WTC11 (cell line): ENCODE results near the gene IL17RD. TPM values are rescaled to one million over a fixed set of nuclear protein-coding genes. Genes with fewer than 3 reads are reported as not detected.
A peak's percentile ranks its signal among the peaks of the same experiment; 100 is the strongest.

Experiments
- ATAC-seq: fragments of 200-7000 bp; cut with Tn5 transposase; 2 replicates; pipeline ENCODE4 v1.10.0; 2021; ENCODE audit warnings: mild to moderate bottlenecking, moderate library complexity
- CTCF ChIA-PET: fragments of 300-600 bp; sonication (Branson Sonifier 250); formaldehyde crosslinking; loops from one replicate; lab custom pipeline; 2021; ENCODE audit warnings: antibody characterized with exemption; lab: Charles Lee
- POLR2A ChIA-PET: fragments of 350-600 bp; sonication (Branson Sonifier 250); formaldehyde crosslinking; loops from one replicate; lab custom pipeline; 2021; ENCODE audit warnings: antibody characterized with exemption; lab: Charles Lee
- DNase-seq: peaks from one replicate; pipeline ENCODE4 v3.0.0; 2021; ENCODE audit warnings: low spot score
- H3K27ac Mint-ChIP-seq: 2 replicates; pipeline ENCODE4 v1.8.0; 2021; ENCODE audit warnings: mixed read lengths
- H3K27me3 Mint-ChIP-seq: 2 replicates; pipeline ENCODE4 v1.8.0; 2021; ENCODE audit warnings: low read depth, mild to moderate bottlenecking, moderate library complexity, mixed read lengths
- H3K36me3 Mint-ChIP-seq: 2 replicates; pipeline ENCODE4 v1.8.0; 2021; ENCODE audit warnings: mixed read lengths
- H3K4me1 Mint-ChIP-seq: 2 replicates; pipeline ENCODE4 v1.8.0; 2022; ENCODE audit warnings: mixed read lengths
- H3K4me3 Mint-ChIP-seq: 2 replicates; pipeline ENCODE4 v1.8.0; 2021; ENCODE audit warnings: mild to moderate bottlenecking, moderate library complexity, mixed read lengths
- H3K9me3 Mint-ChIP-seq: 2 replicates; pipeline ENCODE4 v1.8.0; 2021; ENCODE audit warnings: mixed read lengths
- ESRRA ChIP-seq: sonication (generic); formaldehyde crosslinking; IDR thresholded peaks from 2 replicates; pipeline ENCODE4 v1.8.1; 2022; ENCODE audit warnings: mild to moderate bottlenecking, missing genetic modification reagents, borderline replicate concordance
- ETV6 ChIP-seq: sonication (generic); formaldehyde crosslinking; IDR thresholded peaks from 2 replicates; pipeline ENCODE4 v1.8.1; 2022; ENCODE audit warnings: mild to moderate bottlenecking, missing genetic modification reagents
- FOXK1 ChIP-seq: sonication (generic); formaldehyde crosslinking; IDR thresholded peaks from 2 replicates; pipeline ENCODE4 v1.8.0; 2022; ENCODE audit warnings: mild to moderate bottlenecking, moderate library complexity, missing genetic modification reagents
- GTF2I ChIP-seq: fragments of 250-450 bp; sonication (Bioruptor Pico); conservative IDR thresholded peaks from 2 replicates; pipeline ENCODE4 v1.4.0; 2021; ENCODE audit warnings: mild to moderate bottlenecking
- NR1H2 ChIP-seq: sonication (generic); formaldehyde crosslinking; IDR thresholded peaks from 2 replicates; pipeline ENCODE4 v1.9.0; 2021; ENCODE audit warnings: mild to moderate bottlenecking, moderate library complexity, missing genetic modification reagents
- SOX15 ChIP-seq: fragments of 250-450 bp; sonication (Bioruptor Pico); IDR thresholded peaks from 2 replicates; pipeline ENCODE4 v1.9.0; 2021; ENCODE audit warnings: mild to moderate bottlenecking
- ZBTB21 ChIP-seq: sonication (generic); formaldehyde crosslinking; IDR thresholded peaks from 2 replicates; pipeline ENCODE4 v1.8.1; 2023; ENCODE audit warnings: mild to moderate bottlenecking, missing genetic modification reagents, borderline replicate concordance
- total RNA-seq: library from RNA; stranded (reverse); gene quantifications from 3 replicates; pipeline ENCODE4 v1.2.3, GENCODE V29; 2021
- TF ChIP-seq, protein P1 (sequence below): sonication (generic); formaldehyde crosslinking; IDR thresholded peaks from 2 replicates; pipeline ENCODE4 v1.8.1; 2023; ENCODE audit warnings: mild to moderate bottlenecking, moderate library complexity, missing genetic modification reagents
- TF ChIP-seq, protein P2 (sequence below): fragments of 250-450 bp; sonication (Bioruptor Pico); IDR thresholded peaks from 2 replicates; pipeline ENCODE4 v1.8.0; 2021; ENCODE audit warnings: mild to moderate bottlenecking
- TF ChIP-seq, protein P3 (sequence below): sonication (generic); formaldehyde crosslinking; IDR thresholded peaks from 2 replicates; pipeline ENCODE4 v1.8.0; 2023; ENCODE audit warnings: missing genetic modification reagents
- TF ChIP-seq, protein P4 (sequence below): fragments of 250-450 bp; sonication (Bioruptor Pico); IDR thresholded peaks from 2 replicates; pipeline ENCODE4 v1.9.0; 2021; ENCODE audit warnings: mild to moderate bottlenecking
- TF ChIP-seq, protein P5 (sequence below): fragments of 250-450 bp; sonication (Bioruptor Pico); IDR thresholded peaks from 2 replicates; pipeline ENCODE4 v1.9.0; 2021; ENCODE audit warnings: mild to moderate bottlenecking, borderline replicate concordance
- TF ChIP-seq, protein P6 (sequence below): sonication (generic); formaldehyde crosslinking; IDR thresholded peaks from 2 replicates; pipeline ENCODE4 v1.8.0; 2023; ENCODE audit warnings: missing genetic modification reagents, mild to moderate bottlenecking, borderline replicate concordance

IL17RD gene
- total RNA-seq, 1 experiment from 2014 or later = 72.9 TPM

DNA sequence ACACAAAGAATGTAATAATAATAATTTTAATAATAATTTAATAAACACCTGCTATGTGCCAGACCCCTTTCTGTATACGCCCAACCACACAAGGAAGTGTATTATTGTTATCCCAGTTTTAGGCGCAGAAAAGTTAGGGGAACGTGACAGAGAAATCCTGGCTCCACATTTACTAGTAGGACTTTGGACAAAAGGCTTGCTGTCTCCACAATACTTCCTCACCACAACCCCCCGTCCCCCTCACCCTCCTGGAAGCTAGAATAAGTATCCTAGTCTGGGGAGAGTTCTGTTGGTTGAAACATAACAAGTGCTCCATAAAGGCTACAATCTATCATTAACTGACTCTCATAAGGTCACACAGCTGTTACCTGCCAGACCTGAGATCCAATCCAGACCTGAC, 488 bp upstream of the IL17RD start (continued):
- TF ChIP-seq ESRRA = no peak
- no peak for TF ChIP-seq ETV6 (CRISPR knock-in tag)
- TF ChIP-seq SOX15 (CRISPR knock-in tag) = no peak
- TF ChIP-seq GTF2I (CRISPR knock-in tag) = no peak
- TF ChIP-seq FOXK1 = no peak
- TF ChIP-seq, protein P1, sequence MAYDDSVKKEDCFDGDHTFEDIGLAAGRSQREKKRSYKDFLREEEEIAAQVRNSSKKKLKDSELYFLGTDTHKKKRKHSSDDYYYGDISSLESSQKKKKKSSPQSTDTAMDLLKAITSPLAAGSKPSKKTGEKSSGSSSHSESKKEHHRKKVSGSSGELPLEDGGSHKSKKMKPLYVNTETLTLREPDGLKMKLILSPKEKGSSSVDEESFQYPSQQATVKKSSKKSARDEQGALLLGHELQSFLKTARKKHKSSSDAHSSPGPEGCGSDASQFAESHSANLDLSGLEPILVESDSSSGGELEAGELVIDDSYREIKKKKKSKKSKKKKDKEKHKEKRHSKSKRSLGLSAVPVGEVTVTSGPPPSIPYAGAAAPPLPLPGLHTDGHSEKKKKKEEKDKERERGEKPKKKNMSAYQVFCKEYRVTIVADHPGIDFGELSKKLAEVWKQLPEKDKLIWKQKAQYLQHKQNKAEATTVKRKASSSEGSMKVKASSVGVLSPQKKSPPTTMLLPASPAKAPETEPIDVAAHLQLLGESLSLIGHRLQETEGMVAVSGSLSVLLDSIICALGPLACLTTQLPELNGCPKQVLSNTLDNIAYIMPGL (CRISPR knock-in tag) = no peak
- TF ChIP-seq NR1H2 (CRISPR knock-in tag) = no peak
- TF ChIP-seq, protein P2, sequence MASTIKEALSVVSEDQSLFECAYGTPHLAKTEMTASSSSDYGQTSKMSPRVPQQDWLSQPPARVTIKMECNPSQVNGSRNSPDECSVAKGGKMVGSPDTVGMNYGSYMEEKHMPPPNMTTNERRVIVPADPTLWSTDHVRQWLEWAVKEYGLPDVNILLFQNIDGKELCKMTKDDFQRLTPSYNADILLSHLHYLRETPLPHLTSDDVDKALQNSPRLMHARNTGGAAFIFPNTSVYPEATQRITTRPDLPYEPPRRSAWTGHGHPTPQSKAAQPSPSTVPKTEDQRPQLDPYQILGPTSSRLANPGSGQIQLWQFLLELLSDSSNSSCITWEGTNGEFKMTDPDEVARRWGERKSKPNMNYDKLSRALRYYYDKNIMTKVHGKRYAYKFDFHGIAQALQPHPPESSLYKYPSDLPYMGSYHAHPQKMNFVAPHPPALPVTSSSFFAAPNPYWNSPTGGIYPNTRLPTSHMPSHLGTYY (CRISPR knock-in tag) = no peak
- TF ChIP-seq, protein P3, sequence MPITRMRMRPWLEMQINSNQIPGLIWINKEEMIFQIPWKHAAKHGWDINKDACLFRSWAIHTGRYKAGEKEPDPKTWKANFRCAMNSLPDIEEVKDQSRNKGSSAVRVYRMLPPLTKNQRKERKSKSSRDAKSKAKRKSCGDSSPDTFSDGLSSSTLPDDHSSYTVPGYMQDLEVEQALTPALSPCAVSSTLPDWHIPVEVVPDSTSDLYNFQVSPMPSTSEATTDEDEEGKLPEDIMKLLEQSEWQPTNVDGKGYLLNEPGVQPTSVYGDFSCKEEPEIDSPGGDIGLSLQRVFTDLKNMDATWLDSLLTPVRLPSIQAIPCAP (CRISPR knock-in tag) = no peak
- TF ChIP-seq, protein P4, sequence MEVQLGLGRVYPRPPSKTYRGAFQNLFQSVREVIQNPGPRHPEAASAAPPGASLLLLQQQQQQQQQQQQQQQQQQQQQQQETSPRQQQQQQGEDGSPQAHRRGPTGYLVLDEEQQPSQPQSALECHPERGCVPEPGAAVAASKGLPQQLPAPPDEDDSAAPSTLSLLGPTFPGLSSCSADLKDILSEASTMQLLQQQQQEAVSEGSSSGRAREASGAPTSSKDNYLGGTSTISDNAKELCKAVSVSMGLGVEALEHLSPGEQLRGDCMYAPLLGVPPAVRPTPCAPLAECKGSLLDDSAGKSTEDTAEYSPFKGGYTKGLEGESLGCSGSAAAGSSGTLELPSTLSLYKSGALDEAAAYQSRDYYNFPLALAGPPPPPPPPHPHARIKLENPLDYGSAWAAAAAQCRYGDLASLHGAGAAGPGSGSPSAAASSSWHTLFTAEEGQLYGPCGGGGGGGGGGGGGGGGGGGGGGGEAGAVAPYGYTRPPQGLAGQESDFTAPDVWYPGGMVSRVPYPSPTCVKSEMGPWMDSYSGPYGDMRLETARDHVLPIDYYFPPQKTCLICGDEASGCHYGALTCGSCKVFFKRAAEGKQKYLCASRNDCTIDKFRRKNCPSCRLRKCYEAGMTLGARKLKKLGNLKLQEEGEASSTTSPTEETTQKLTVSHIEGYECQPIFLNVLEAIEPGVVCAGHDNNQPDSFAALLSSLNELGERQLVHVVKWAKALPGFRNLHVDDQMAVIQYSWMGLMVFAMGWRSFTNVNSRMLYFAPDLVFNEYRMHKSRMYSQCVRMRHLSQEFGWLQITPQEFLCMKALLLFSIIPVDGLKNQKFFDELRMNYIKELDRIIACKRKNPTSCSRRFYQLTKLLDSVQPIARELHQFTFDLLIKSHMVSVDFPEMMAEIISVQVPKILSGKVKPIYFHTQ = no peak
- no peak for TF ChIP-seq ZBTB21

DNA sequence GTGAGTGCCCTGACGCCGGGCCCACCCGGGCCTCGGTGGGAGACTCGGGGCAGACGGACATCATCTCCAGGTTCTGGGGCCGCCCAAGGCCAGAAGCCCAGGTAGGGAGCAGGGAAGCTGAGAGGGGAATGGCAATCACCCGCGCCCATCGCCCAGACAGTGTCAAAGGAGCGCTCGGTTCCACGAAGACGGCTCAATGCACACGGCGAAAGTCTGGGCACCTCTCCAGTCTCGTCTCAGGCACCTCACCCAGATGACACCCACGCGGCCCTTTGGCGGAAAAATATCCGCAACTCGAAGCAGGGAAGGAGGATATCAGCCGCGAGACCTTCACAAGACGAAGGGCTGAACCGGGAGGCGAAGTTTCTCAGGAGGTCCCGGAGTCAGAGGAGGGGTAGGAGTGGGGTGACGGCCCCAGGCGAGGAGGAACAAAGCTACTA, 916 bp downstream of the IL17RD start:
- peak overlapping the region; percentile 91 for H3K4me3 Mint-ChIP-seq
- H3K36me3 Mint-ChIP-seq = no peaks in the 10 kb centered on the region
- CTCF ChIA-PET = interaction anchor here (0.6 to 1.0 kb wide), 6 partner anchors 30 to 64 kb away, joined by 3 read pairs; partner anchors contain the start of gene APPL1
- TF ChIP-seq, protein P5, sequence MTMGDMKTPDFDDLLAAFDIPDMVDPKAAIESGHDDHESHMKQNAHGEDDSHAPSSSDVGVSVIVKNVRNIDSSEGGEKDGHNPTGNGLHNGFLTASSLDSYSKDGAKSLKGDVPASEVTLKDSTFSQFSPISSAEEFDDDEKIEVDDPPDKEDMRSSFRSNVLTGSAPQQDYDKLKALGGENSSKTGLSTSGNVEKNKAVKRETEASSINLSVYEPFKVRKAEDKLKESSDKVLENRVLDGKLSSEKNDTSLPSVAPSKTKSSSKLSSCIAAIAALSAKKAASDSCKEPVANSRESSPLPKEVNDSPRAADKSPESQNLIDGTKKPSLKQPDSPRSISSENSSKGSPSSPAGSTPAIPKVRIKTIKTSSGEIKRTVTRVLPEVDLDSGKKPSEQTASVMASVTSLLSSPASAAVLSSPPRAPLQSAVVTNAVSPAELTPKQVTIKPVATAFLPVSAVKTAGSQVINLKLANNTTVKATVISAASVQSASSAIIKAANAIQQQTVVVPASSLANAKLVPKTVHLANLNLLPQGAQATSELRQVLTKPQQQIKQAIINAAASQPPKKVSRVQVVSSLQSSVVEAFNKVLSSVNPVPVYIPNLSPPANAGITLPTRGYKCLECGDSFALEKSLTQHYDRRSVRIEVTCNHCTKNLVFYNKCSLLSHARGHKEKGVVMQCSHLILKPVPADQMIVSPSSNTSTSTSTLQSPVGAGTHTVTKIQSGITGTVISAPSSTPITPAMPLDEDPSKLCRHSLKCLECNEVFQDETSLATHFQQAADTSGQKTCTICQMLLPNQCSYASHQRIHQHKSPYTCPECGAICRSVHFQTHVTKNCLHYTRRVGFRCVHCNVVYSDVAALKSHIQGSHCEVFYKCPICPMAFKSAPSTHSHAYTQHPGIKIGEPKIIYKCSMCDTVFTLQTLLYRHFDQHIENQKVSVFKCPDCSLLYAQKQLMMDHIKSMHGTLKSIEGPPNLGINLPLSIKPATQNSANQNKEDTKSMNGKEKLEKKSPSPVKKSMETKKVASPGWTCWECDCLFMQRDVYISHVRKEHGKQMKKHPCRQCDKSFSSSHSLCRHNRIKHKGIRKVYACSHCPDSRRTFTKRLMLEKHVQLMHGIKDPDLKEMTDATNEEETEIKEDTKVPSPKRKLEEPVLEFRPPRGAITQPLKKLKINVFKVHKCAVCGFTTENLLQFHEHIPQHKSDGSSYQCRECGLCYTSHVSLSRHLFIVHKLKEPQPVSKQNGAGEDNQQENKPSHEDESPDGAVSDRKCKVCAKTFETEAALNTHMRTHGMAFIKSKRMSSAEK (CRISPR knock-in tag) = no peak
- TF ChIP-seq, protein P6, sequence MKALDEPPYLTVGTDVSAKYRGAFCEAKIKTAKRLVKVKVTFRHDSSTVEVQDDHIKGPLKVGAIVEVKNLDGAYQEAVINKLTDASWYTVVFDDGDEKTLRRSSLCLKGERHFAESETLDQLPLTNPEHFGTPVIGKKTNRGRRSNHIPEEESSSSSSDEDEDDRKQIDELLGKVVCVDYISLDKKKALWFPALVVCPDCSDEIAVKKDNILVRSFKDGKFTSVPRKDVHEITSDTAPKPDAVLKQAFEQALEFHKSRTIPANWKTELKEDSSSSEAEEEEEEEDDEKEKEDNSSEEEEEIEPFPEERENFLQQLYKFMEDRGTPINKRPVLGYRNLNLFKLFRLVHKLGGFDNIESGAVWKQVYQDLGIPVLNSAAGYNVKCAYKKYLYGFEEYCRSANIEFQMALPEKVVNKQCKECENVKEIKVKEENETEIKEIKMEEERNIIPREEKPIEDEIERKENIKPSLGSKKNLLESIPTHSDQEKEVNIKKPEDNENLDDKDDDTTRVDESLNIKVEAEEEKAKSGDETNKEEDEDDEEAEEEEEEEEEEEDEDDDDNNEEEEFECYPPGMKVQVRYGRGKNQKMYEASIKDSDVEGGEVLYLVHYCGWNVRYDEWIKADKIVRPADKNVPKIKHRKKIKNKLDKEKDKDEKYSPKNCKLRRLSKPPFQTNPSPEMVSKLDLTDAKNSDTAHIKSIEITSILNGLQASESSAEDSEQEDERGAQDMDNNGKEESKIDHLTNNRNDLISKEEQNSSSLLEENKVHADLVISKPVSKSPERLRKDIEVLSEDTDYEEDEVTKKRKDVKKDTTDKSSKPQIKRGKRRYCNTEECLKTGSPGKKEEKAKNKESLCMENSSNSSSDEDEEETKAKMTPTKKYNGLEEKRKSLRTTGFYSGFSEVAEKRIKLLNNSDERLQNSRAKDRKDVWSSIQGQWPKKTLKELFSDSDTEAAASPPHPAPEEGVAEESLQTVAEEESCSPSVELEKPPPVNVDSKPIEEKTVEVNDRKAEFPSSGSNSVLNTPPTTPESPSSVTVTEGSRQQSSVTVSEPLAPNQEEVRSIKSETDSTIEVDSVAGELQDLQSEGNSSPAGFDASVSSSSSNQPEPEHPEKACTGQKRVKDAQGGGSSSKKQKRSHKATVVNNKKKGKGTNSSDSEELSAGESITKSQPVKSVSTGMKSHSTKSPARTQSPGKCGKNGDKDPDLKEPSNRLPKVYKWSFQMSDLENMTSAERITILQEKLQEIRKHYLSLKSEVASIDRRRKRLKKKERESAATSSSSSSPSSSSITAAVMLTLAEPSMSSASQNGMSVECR (CRISPR knock-in tag) = peak; percentile 13; the same call in 1 of the 2 replicates
- ATAC-seq = no peak
- peaks cover 65% of the 10 kb centered on the region for H3K4me1 Mint-ChIP-seq
- POLR2A ChIA-PET = interaction anchor here (0.7 to 1.7 kb wide), 3 partner anchors 34 to 86 kb away, joined by 3 to 11 read pairs (median 6); no protein-coding TSS in a partner anchor
- no peaks in the 10 kb centered on the region for H3K9me3 Mint-ChIP-seq
- 0 out of 2 replicates have a peak overlapping the region, but pooled peaks have one; percentile 33 for H3K27ac Mint-ChIP-seq
- peaks cover 29% of the 10 kb centered on the region for H3K27me3 Mint-ChIP-seq
- no peak for DNase-seq
